ENCODE data around the gene ADPRM. TPM values are rescaled to one million over a fixed set of nuclear protein-coding genes. Genes with fewer than 3 reads are reported as not detected.

Gene ADPRM
- total RNA-seq, 1 experiment from 2014 or later: 5.1 TPM

DNA sequence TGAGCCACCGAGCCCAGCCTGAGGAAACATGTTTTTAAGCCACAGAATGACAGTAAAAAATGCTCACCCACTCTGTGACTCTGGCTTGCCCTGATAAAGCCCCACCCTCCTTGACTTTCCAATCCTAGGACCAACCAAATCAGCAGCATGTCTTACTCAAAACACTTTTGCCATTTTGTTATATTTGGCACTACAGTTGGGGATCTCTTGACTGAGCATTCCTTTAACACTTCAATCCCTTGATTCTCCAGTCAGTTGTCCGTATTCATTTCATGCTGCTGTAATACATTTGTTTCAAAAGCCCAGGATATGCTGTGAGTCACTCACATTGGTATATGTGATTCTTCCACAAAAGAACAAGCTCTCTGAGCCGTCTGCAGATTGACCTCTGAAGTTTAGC is 48.4 kb upstream of the ADPRM start:
- Histone ChIP-seq H3K4ac (ENCODE audit: low read depth, low read length) (no peak overlapping the region), H3K23me2 (ENCODE audit: insufficient read length, low read depth, low read length, poor library complexity, severe bottlenecking) (no peaks in the 10 kb centered on the region), H3K4me2 (ENCODE audit: insufficient read depth, insufficient read length, low read length) (no peak overlapping the region), H2BK120ac (ENCODE audit: low read depth, low read length, poor library complexity, severe bottlenecking) (no peak overlapping the region), H2BK5ac (ENCODE audit: insufficient read length, low read length) (no peak overlapping the region), H3K18ac (ENCODE audit: insufficient read length, low read depth, low read length) (no peak overlapping the region), H2BK20ac (ENCODE audit: low read depth, low read length, poor library complexity, severe bottlenecking) (no peak overlapping the region), H3K14ac (ENCODE audit: insufficient read depth, low read length) (no peak overlapping the region), H3K79me2 (ENCODE audit: insufficient read depth, low read length) (no peaks in the 10 kb centered on the region), H2BK15ac (ENCODE audit: low read depth, low read length) (no peak overlapping the region), H2AK5ac (ENCODE audit: insufficient read length, low read length) (no peak overlapping the region), H3K56ac (ENCODE audit: insufficient read length, low read depth, low read length) (no peak overlapping the region), H4K5ac (ENCODE audit: insufficient read length, low read depth, low read length) (no peak overlapping the region), H2BK12ac (ENCODE audit: insufficient read length, low read depth, low read length) (no peak overlapping the region), H3K9me3 (ENCODE audit: control insufficient read depth, low read depth, low read length) (no peaks in the 10 kb centered on the region), H4K20me1 (ENCODE audit: control insufficient read depth, insufficient read depth, insufficient read length) (no peaks in the 10 kb centered on the region), H2AFZ (ENCODE audit: low read length) (no peak overlapping the region), H3K23ac (ENCODE audit: insufficient read length, low read depth, low read length) (no peak overlapping the region), H3K4me1 (ENCODE audit: insufficient read depth, low read length) (no peaks in the 10 kb centered on the region), H3T11ph (ENCODE audit: low read length) (no peak overlapping the region), H3K27ac (ENCODE audit: insufficient read length, low read depth, low read length) (no peak overlapping the region), H4K8ac (replicated peaks; ENCODE audit: insufficient read length, low read depth, low read length) (no peak overlapping the region), H3K9ac (ENCODE audit: extremely low read depth, insufficient read length, low read length) (no peak overlapping the region), H3K27me3 (ENCODE audit: insufficient read depth, low read length) (no peaks in the 10 kb centered on the region), H4K91ac (ENCODE audit: insufficient read length, low read depth, low read length) (no peak overlapping the region), H3K79me1 (ENCODE audit: insufficient read depth, low read depth, low read length, poor library complexity, severe bottlenecking) (no peaks in the 10 kb centered on the region)
- no CpG with 5 or more reads among the region's 3 CpGs for WGBS (ENCODE audit: extremely low coverage, insufficient read length, low lambda C conversion rate)
- Mint-ChIP-seq H3K36me3 (ENCODE audit: insufficient read depth in 1 of 3, low read depth in 3 of 3) (no peaks in the 10 kb centered on the region; a peak in 1 of 7 replicates), H3K27me3 (ENCODE audit: low read depth) (no peaks in the 10 kb centered on the region; the same call in none of the 2 replicates), H3K9me3 (no peaks in the 10 kb centered on the region), H3K4me3 (no peak overlapping the region), H3K4me1 (no peaks in the 10 kb centered on the region; a peak in 1 of 4 replicates), H3K27ac (no peak overlapping the region)
- no peak for DNase-seq
- TF ChIP-seq, protein P1, sequence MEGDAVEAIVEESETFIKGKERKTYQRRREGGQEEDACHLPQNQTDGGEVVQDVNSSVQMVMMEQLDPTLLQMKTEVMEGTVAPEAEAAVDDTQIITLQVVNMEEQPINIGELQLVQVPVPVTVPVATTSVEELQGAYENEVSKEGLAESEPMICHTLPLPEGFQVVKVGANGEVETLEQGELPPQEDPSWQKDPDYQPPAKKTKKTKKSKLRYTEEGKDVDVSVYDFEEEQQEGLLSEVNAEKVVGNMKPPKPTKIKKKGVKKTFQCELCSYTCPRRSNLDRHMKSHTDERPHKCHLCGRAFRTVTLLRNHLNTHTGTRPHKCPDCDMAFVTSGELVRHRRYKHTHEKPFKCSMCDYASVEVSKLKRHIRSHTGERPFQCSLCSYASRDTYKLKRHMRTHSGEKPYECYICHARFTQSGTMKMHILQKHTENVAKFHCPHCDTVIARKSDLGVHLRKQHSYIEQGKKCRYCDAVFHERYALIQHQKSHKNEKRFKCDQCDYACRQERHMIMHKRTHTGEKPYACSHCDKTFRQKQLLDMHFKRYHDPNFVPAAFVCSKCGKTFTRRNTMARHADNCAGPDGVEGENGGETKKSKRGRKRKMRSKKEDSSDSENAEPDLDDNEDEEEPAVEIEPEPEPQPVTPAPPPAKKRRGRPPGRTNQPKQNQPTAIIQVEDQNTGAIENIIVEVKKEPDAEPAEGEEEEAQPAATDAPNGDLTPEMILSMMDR (conservative IDR thresholded peaks at IDR 0.05): no peak
